Activated CD4-positive, alpha-beta T cell treated with anti-CD3 and anti-CD28 coated beads for 48 hours (primary cell): Measurements from ENCODE around the gene ROBO2.
A peak's percentile ranks its signal among the peaks of the same experiment; 100 is the strongest.

Source experiments
- DNase-seq: peaks from one replicate; pipeline ENCODE4 v3.0.0-alpha.2; 2020

ROBO2 gene

GRCh38 chr3:77039606-77040171 is at the start of gene ROBO2:
ROBO2 (plus strand) TSS chr3:77040099; CDS start chr3:77040786, 687 bp downstream.
- DNase-seq, result no peak

GRCh38 chr3:76990606-76991005 is 49.3 kb upstream of the ROBO2 start:
- DNase-seq, result no peak

GRCh38 chr3:76991165-76991564 is 48.7 kb upstream of the ROBO2 start:
- DNase-seq, result no peak

- DNase-seq, result no peak
These were observed 42.2 kb upstream of the ROBO2 start for GRCh38 chr3:76997733-76998132.

- DNase-seq, result no peak
These were observed 41.3 kb upstream of the ROBO2 start for GRCh38 chr3:76998555-76998954.

- no peak for DNase-seq
These were observed 38.7 kb upstream of the ROBO2 start for GRCh38 chr3:77001062-77001701.

- no peak for DNase-seq
These were observed 25.7 kb upstream of the ROBO2 start for GRCh38 chr3:77014226-77014625.

GRCh38 chr3:77025471-77025870 is 14.4 kb upstream of the ROBO2 start:
- no peak for DNase-seq

- no peak for DNase-seq
These were observed 12.8 kb upstream of the ROBO2 start for GRCh38 chr3:77026904-77027634.

GRCh38 chr3:77028005-77028404 is 11.9 kb upstream of the ROBO2 start:
- no peak for DNase-seq

GRCh38 chr3:77038468-77038929 is 1.4 kb upstream of the ROBO2 start:
- DNase-seq, result peak; percentile 14

GRCh38 chr3:77038930-77039605 is 831 bp upstream of the ROBO2 start:
- no peak for DNase-seq

GRCh38 chr3:77040216-77040615 is 317 bp downstream of the ROBO2 start:
- no peak for DNase-seq

- no peak for DNase-seq
These were observed 1.2 kb downstream of the ROBO2 start for GRCh38 chr3:77040926-77041722.

- DNase-seq, result no peak
These were observed 1.9 kb downstream of the ROBO2 start for GRCh38 chr3:77041811-77042210.

GRCh38 chr3:77042343-77042742 is 2.4 kb downstream of the ROBO2 start:
- DNase-seq, result no peak

- DNase-seq, result no peak
These were observed 3.0 kb downstream of the ROBO2 start for GRCh38 chr3:77042882-77043281.

- DNase-seq, result no peak
These were observed 5.8 kb downstream of the ROBO2 start for GRCh38 chr3:77045686-77046085.

GRCh38 chr3:77048186-77048585 is 8.3 kb downstream of the ROBO2 start:
- DNase-seq, result no peak

- DNase-seq, result no peak
These were observed 11.7 kb downstream of the ROBO2 start for GRCh38 chr3:77051591-77051990.

GRCh38 chr3:77052051-77052501 is 12.2 kb downstream of the ROBO2 start:
- no peak for DNase-seq
